ENCODE results near the gene TMEM255A. TPM values are rescaled to one million over a fixed set of nuclear protein-coding genes. Genes with fewer than 3 reads are reported as not detected.

The TMEM255A gene
- total RNA-seq, 4 donors from 2014 or later, result 1.5 TPM; not detected in 3

GRCh38 chrX:120304256-120304655, 7.0 kb downstream of the TMEM255A start:
- no peaks in the 10 kb centered on the region for H3K36me3 ChIP-seq
- H3K4me1 ChIP-seq, result peaks cover 0 to 3% (median 0%) of the 10 kb centered on the region in 4 donors
- no peak for TF ChIP-seq POLR2A (IDR thresholded peaks at IDR 0.05)
- TF ChIP-seq, protein P1, sequence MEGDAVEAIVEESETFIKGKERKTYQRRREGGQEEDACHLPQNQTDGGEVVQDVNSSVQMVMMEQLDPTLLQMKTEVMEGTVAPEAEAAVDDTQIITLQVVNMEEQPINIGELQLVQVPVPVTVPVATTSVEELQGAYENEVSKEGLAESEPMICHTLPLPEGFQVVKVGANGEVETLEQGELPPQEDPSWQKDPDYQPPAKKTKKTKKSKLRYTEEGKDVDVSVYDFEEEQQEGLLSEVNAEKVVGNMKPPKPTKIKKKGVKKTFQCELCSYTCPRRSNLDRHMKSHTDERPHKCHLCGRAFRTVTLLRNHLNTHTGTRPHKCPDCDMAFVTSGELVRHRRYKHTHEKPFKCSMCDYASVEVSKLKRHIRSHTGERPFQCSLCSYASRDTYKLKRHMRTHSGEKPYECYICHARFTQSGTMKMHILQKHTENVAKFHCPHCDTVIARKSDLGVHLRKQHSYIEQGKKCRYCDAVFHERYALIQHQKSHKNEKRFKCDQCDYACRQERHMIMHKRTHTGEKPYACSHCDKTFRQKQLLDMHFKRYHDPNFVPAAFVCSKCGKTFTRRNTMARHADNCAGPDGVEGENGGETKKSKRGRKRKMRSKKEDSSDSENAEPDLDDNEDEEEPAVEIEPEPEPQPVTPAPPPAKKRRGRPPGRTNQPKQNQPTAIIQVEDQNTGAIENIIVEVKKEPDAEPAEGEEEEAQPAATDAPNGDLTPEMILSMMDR (IDR thresholded peaks at IDR 0.05), result no peak
- H3K4me3 ChIP-seq, result no peak overlapping the region
- H3K9me3 ChIP-seq, result no peaks in the 10 kb centered on the region
- H3K27ac ChIP-seq, result no peak overlapping the region
- DNase-seq, result no peak
- H3K27me3 ChIP-seq, result no peaks in the 10 kb centered on the region

- no peaks in the 10 kb centered on the region for H3K9me3 ChIP-seq
- H3K4me3 ChIP-seq, result no peak overlapping the region
- H3K27ac ChIP-seq, result peak overlapping the region in 2 of 4 donors; percentile 19 to 27
- H3K27me3 ChIP-seq, result no peaks in the 10 kb centered on the region
- no peaks in the 10 kb centered on the region for H3K36me3 ChIP-seq
- no peaks in the 10 kb centered on the region for H3K4me1 ChIP-seq
- TF ChIP-seq, protein P1 (IDR thresholded peaks at IDR 0.05), result no peak
- DNase-seq, result peak in 2 of 3 donors; percentile 68 to 80
These were observed 8.8 kb downstream of the TMEM255A start for GRCh38 chrX:120302434-120302833.

DNA sequence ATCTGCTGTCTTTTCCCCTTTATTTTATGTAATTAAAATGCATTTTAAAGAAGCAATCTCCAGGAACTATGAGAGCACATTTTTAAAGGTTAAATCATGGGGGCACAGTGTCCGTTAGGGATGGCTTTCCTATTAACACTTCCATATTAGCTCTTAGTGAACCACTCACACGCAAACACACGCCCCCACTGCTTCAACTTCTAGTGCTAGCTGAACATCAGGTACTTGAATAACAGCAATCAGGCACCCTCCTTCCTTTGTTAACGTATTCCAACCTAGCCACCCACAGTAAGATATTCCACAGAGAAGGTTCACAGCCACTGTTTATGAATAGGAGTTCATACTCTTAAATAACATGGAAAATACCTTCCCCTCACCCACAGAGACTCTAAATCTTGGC, 9.3 kb downstream of the TMEM255A start:
- Histone ChIP-seq H3K36me3 (no peaks in the 10 kb centered on the region), H3K4me1 (no peaks in the 10 kb centered on the region), H3K4me3 (no peak overlapping the region), H3K27ac (peak overlapping the region in 2 of 4 donors; percentile 19 to 27), H3K9me3 (no peaks in the 10 kb centered on the region), H3K27me3 (no peaks in the 10 kb centered on the region)
- no peak for TF ChIP-seq POLR2A (IDR thresholded peaks at IDR 0.05)
- TF ChIP-seq, protein P1 (IDR thresholded peaks at IDR 0.05), result no peak
- DNase-seq, result no peak

DNA sequence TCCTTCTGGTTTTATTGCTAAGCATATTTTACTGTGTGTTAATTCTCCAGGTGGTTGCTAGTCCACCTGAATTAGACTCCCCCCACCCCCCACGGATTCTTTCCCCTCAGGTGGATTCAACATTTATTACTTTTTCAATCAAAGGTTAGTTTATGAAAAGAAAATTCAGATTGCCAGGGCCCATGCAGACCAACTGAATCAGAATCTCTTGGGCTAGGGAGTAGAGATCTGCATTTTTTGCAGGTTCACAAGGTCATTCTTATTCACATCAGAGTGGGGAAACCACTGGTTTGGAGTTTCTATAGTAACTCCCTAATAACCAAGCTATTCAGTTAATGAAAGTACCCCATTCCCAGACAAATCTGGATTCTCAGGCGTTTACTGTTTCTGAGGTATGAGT, 9.8 kb downstream of the TMEM255A start:
- Histone ChIP-seq H3K36me3 (no peaks in the 10 kb centered on the region), H3K9me3 (no peaks in the 10 kb centered on the region), H3K4me3 (no peak overlapping the region), H3K27ac (no peak overlapping the region), H3K4me1 (no peaks in the 10 kb centered on the region), H3K27me3 (no peaks in the 10 kb centered on the region)
- DNase-seq, result no peak
- TF ChIP-seq, protein P1 (IDR thresholded peaks at IDR 0.05), result no peak
- TF ChIP-seq POLR2A (IDR thresholded peaks at IDR 0.05), result no peak

DNA sequence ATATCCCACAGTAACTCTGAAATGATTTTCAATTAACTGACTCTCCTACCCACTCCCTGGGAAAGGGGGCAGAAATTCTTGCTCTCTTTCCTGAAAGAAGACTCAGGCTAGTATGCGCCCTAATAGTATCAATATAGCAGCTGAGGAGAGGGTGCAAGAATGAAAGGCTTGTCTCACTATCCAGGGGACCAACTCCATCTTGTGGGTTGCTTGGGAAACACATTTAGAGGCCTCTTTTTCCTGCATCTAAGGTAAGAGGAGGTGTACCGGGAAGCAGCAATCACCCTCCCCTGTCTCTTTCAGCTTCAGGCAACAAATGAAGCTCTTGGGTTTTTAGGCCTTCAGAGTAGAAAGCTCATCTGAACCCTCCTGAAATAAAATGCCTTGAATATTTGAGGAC, 11.3 kb downstream of the TMEM255A start:
- no peak for TF ChIP-seq POLR2A (IDR thresholded peaks at IDR 0.05)
- TF ChIP-seq, protein P1 (IDR thresholded peaks at IDR 0.05), result no peak
- no peaks in the 10 kb centered on the region for H3K27me3 ChIP-seq
- no peak for DNase-seq
- no peaks in the 10 kb centered on the region for H3K36me3 ChIP-seq
- H3K4me3 ChIP-seq, result no peak overlapping the region
- no peaks in the 10 kb centered on the region for H3K4me1 ChIP-seq
- H3K27ac ChIP-seq, result no peak overlapping the region
- no peaks in the 10 kb centered on the region for H3K9me3 ChIP-seq

GRCh38 chrX:120297923-120298322, 13.3 kb downstream of the TMEM255A start:
- H3K27ac ChIP-seq, result no peak overlapping the region
- DNase-seq, result no peak
- no peaks in the 10 kb centered on the region for H3K9me3 ChIP-seq
- H3K4me1 ChIP-seq, result no peaks in the 10 kb centered on the region
- no peak overlapping the region for H3K4me3 ChIP-seq
- TF ChIP-seq, protein P1 (IDR thresholded peaks at IDR 0.05), result no peak
- TF ChIP-seq POLR2A (IDR thresholded peaks at IDR 0.05), result no peak
- H3K27me3 ChIP-seq, result no peaks in the 10 kb centered on the region
- H3K36me3 ChIP-seq, result no peaks in the 10 kb centered on the region
